Gastroesophageal sphincter (tissue), 4 donors: ENCODE results near the gene CNTNAP5. TPM values are rescaled to one million over a fixed set of nuclear protein-coding genes. Genes with fewer than 3 reads are reported as not detected.

Experiments used
- ATAC-seq: fragments of 150-250 bp; one replicate; pipeline ENCODE4 v1.9.1; 2016; ENCODE audit warnings: mild to moderate bottlenecking, moderate library complexity
- H3K27ac ChIP-seq, 4 donors: fragments of 200-600 bp; sonication (generic) in 3 of 4; 1 replicate in 3 of 4; 2 replicates in 1 of 4; pipeline ENCODE4 v1.5.1; 2016 to 2019
- H3K27me3 ChIP-seq: fragments of 200-600 bp; sonication (generic); one replicate; pipeline ENCODE4 v1.5.1; 2019
- H3K36me3 ChIP-seq, 2 donors: fragments of 200-600 bp; sonication (generic); one replicate each; pipeline ENCODE4 v1.5.1; 2019; ENCODE audit warnings: control low read depth in 1 of 2
- H3K4me1 ChIP-seq, 3 donors: fragments of 200-600 bp; sonication (generic); 1 replicate in 2 of 3; 2 replicates in 1 of 3; pipeline ENCODE4 v1.5.1; 2016 to 2019; ENCODE audit warnings: control low read depth in 2 of 3
- H3K4me3 ChIP-seq, 2 donors: fragments of 200-600 bp; sonication (generic); one replicate each; pipeline ENCODE4 v1.5.1; 2019; ENCODE audit warnings: mild to moderate bottlenecking in 1 of 2, moderate library complexity in 1 of 2
- H3K9me3 ChIP-seq, 3 donors: fragments of 200-600 bp; sonication (generic); one replicate each; pipeline ENCODE4 v1.5.1; 2017 to 2019; ENCODE audit warnings: control low read depth in 2 of 3
- EP300 ChIP-seq: sonication (generic); formaldehyde crosslinking; IDR thresholded peaks from one replicate; pipeline ENCODE4 v1.6.1; 2017; ENCODE audit warnings: antibody characterized with exemption, mild to moderate bottlenecking
- POLR2A ChIP-seq, 2 donors: fragments of 450-650 bp; IDR thresholded peaks; one replicate each; pipeline ENCODE4 v1.6.1; 2017; ENCODE audit warnings: antibody characterized with exemption in 2 of 2, mild to moderate bottlenecking in 2 of 2, moderate library complexity in 1 of 2
- POLR2AphosphoS5 ChIP-seq: sonication (generic); formaldehyde crosslinking; IDR thresholded peaks from one replicate; pipeline ENCODE4 v1.6.1; 2017; ENCODE audit warnings: antibody characterized with exemption
- WGBS, 2 donors: methylation state at CpG; one replicate each; pipeline ENCODE4 v1.1.5; 2018; ENCODE audit warnings: low coverage in 1 of 2; 5-methylcytosine and 5-hydroxymethylcytosine counted together
- total RNA-seq, 4 donors: library from RNA; depleted of rRNA; stranded (reverse); fragments of >200 nt; gene quantifications; one replicate each; pipeline ENCODE4 v1.1.0, GENCODE V29; 2016
- TF ChIP-seq, protein P1 (sequence below), 4 experiments: fragments of 200-600 bp in 2 of 4; fragments of 450-650 bp in 2 of 4; sonication (generic) in 1 of 4; IDR thresholded peaks; one replicate each; pipeline ENCODE4 v1.5.1; 2017 to 2019; ENCODE audit warnings: antibody characterized with exemption in 4 of 4, mild to moderate bottlenecking in 2 of 4, moderate library complexity in 2 of 4

The CNTNAP5 gene
- total RNA-seq, 4 donors from 2014 or later: 3.2 TPM; not detected in 3

DNA sequence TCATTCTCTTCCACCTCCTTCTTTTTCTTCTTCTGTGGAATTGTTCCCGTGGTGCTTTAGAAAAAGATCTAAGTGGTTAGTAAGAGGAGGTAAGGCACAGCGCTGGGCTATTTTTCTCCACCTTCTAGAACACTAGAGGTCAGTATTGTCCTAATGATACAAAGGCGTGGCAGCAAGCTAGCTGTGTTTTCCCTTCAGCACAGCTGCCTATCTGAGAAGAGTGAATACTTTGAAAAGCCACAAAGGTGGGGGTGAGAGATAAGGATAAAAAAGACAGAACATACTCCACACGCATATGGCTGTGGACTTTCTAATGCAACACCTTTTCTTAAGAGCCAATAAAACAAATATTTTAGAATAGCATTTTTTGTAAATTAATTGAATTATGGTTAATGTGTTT, 2.1 kb downstream of the CNTNAP5 start:
- Histone ChIP-seq H3K4me3 (no peak overlapping the region), H3K9me3 (no peaks in the 10 kb centered on the region), H3K36me3 (no peaks in the 10 kb centered on the region), H3K4me1 (peaks cover 0 to 13% (median 0%) of the 10 kb centered on the region in 3 donors), H3K27me3 (peaks cover 46% of the 10 kb centered on the region), H3K27ac (no peak overlapping the region)
- WGBS, 2 donors: 0% methylated on average over 3 to 4 of the region's 4 CpGs
- ATAC-seq: no peak
- TF ChIP-seq EP300 (no peak), POLR2A (IDR thresholded peaks at IDR 0.05) (no peak), POLR2AphosphoS5 (no peak)
- TF ChIP-seq, protein P1, sequence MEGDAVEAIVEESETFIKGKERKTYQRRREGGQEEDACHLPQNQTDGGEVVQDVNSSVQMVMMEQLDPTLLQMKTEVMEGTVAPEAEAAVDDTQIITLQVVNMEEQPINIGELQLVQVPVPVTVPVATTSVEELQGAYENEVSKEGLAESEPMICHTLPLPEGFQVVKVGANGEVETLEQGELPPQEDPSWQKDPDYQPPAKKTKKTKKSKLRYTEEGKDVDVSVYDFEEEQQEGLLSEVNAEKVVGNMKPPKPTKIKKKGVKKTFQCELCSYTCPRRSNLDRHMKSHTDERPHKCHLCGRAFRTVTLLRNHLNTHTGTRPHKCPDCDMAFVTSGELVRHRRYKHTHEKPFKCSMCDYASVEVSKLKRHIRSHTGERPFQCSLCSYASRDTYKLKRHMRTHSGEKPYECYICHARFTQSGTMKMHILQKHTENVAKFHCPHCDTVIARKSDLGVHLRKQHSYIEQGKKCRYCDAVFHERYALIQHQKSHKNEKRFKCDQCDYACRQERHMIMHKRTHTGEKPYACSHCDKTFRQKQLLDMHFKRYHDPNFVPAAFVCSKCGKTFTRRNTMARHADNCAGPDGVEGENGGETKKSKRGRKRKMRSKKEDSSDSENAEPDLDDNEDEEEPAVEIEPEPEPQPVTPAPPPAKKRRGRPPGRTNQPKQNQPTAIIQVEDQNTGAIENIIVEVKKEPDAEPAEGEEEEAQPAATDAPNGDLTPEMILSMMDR (IDR thresholded peaks at IDR 0.05): peak in 3 of 4 experiments; percentile 36 to 67 (median 46)

DNA sequence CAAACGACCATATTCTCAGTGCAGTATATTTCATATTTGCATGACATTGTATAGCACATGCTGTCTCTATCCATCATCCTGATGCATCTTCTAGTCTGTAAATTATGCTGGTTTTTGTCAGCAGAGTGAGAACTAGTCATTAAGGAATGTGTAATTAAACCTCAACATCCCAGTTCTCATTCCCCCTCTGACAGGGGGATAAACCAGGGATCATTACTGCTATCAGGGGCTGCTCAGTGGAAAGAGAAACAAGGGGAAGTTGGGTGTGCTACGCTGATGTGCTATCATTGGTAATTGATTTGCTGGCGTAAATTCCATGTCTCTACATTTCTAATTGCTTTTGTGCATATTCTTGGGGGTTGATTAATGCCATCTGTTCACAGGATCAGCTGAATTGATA, 7.7 kb downstream of the CNTNAP5 start:
- TF ChIP-seq POLR2AphosphoS5 (no peak), EP300 (no peak), POLR2A (IDR thresholded peaks at IDR 0.05) (no peak)
- TF ChIP-seq, protein P1 (IDR thresholded peaks at IDR 0.05): no peak
- H3K4me1 ChIP-seq: no peaks in the 10 kb centered on the region
- H3K27ac ChIP-seq: no peak overlapping the region
- ATAC-seq: no peak
- WGBS, 2 donors: 59 to 81% methylated on average over 3 of the region's 3 CpGs
- H3K27me3 ChIP-seq: no peaks in the 10 kb centered on the region
- H3K9me3 ChIP-seq: no peaks in the 10 kb centered on the region
- H3K36me3 ChIP-seq: no peaks in the 10 kb centered on the region
- H3K4me3 ChIP-seq: no peak overlapping the region

DNA sequence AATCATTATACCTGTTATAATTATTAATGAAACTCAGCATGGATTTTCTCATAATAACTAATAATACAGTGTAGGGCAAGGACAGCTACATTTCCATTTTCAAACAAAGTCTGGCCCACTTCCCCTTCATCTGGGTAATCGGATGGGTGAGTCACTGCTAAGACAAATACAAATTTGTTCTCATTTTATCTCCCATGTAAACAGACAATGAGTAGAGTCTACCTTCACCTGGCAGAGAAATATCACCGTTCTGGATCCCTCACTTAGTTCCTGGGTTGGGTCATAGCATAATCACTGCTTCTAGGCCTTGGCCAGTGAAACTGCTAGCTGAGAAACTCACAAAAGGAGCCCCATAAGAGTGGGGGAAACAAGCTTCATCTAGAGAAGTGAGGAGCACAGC, 9.2 kb downstream of the CNTNAP5 start:
- H3K4me1 ChIP-seq: no peaks in the 10 kb centered on the region
- no peaks in the 10 kb centered on the region for H3K36me3 ChIP-seq
- H3K4me3 ChIP-seq: no peak overlapping the region
- WGBS, 2 donors: 62 to 71% methylated on average over 2 of the region's 2 CpGs
- no peak for ATAC-seq
- no peaks in the 10 kb centered on the region for H3K27me3 ChIP-seq
- TF ChIP-seq EP300 (no peak), POLR2AphosphoS5 (no peak), POLR2A (IDR thresholded peaks at IDR 0.05) (no peak)
- no peak overlapping the region for H3K27ac ChIP-seq
- H3K9me3 ChIP-seq: no peaks in the 10 kb centered on the region

DNA sequence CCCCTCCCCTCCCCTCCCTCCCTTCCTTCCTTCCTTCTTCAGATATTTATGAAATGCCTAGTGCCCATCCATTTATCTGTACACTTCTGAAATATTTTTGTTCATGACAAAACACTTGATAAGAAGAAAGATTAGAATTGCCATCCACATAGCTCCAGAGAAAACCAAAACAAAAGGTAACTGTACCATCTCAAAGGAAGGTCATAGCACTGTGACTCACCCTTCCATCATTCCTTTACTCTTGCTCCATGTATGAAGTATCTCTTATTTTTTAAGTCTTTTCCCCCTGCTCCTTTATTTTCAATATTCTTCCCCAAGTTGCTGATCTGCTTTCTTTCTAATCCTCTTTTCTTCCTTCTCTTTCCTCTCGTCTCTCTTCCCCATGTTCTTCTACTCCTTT, 9.9 kb downstream of the CNTNAP5 start:
- 80% methylated on average over 1 of the region's 1 CpG; no CpG with 5 or more reads in 1 of the 2 donors for WGBS, 2 donors
- no peak overlapping the region for H3K27ac ChIP-seq
- no peaks in the 10 kb centered on the region for H3K27me3 ChIP-seq
- H3K9me3 ChIP-seq: no peaks in the 10 kb centered on the region
- no peak overlapping the region for H3K4me3 ChIP-seq
- H3K36me3 ChIP-seq: no peaks in the 10 kb centered on the region
- ATAC-seq: no peak
- TF ChIP-seq POLR2A (IDR thresholded peaks at IDR 0.05) (no peak), EP300 (no peak), POLR2AphosphoS5 (no peak)
- TF ChIP-seq, protein P1 (IDR thresholded peaks at IDR 0.05): no peak
- H3K4me1 ChIP-seq: no peaks in the 10 kb centered on the region

DNA sequence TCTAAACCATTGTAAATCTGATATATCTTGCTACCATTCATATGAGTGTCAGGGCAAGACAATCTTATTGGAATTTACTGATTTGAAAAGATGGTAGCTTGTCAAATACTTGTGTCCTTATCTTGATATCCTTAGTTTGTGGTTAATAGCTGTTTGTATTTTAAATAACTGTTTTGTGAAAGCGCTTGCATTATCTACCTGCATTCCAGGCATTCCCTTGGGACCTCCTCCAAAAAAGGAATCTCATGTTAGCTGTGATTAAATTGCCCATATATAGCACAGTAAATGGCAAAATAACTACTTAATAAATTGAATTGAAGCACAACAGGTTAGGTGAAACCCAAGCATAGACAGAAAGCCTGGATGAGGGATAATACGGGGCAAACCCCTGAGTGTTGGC, 13.9 kb downstream of the CNTNAP5 start:
- TF ChIP-seq, protein P1 (IDR thresholded peaks at IDR 0.05): no peak
- TF ChIP-seq EP300: no peak
- no peak for TF ChIP-seq POLR2AphosphoS5
- no peak for TF ChIP-seq POLR2A (IDR thresholded peaks at IDR 0.05)
- Histone ChIP-seq H3K4me1 (no peaks in the 10 kb centered on the region), H3K4me3 (no peak overlapping the region), H3K27me3 (no peaks in the 10 kb centered on the region), H3K9me3 (no peaks in the 10 kb centered on the region), H3K36me3 (no peaks in the 10 kb centered on the region), H3K27ac (no peak overlapping the region)
- WGBS, 2 donors: 43% methylated on average over 2 of the region's 2 CpGs; no CpG with 5 or more reads in 1 of the 2 donors
- no peak for ATAC-seq
